ENCODE measurements around the gene RBM18. TPM values are rescaled to one million over a fixed set of nuclear protein-coding genes. Genes with fewer than 3 reads are reported as not detected.

RBM18 gene
- total and polyA plus RNA-seq, 2 donors (not counting 1 experiment from before 2014, with no cell fraction given), result 9.7 to 12.4 TPM

GRCh38 chr9:122225312-122226141, 39.1 kb downstream of the RBM18 start:
- Histone ChIP-seq H3K36me3 (replicated peaks in 1 of 2; ENCODE audit: control extremely low read depth in 1 of 2, control insufficient read depth in 1 of 2, extremely low read depth in 1 of 2, insufficient read depth in 2 of 2, low read length in 1 of 2) (no peaks in the 10 kb centered on the region), H3K27ac (ENCODE audit: low read length in 2 of 2) (no peak overlapping the region), H4K20me1 (ENCODE audit: control insufficient read depth, insufficient read depth, low read length, poor library complexity, severe bottlenecking) (no peaks in the 10 kb centered on the region), H3K79me2 (ENCODE audit: control insufficient read depth, insufficient read depth, low read length) (no peaks in the 10 kb centered on the region), H3K9me3 (ENCODE audit: control extremely low read depth in 1 of 3, control insufficient read depth in 2 of 3, insufficient read depth in 1 of 3, low read length in 2 of 3) (peaks cover 0 to 21% (median 0%) of the 10 kb centered on the region in 3 donors), H3K4me2 (replicated peaks; ENCODE audit: low read depth, low read length, poor library complexity, severe bottlenecking) (no peak overlapping the region), H3K4me1 (ENCODE audit: control insufficient read depth in 2 of 2, insufficient read depth in 2 of 2, low read length in 2 of 2) (peaks cover 14 to 23% of the 10 kb centered on the region in 2 donors), H2AFZ (ENCODE audit: insufficient read depth, low read depth, low read length, poor library complexity, severe bottlenecking) (no peak overlapping the region), H3K9ac (ENCODE audit: low read length) (no peak overlapping the region), H3K27me3 (replicated peaks in 1 of 4; ENCODE audit: control extremely low read depth in 1 of 4, control insufficient read depth in 3 of 4, insufficient read depth in 4 of 4, low read length in 3 of 4) (peaks cover 0 to 61% (median 34%) of the 10 kb centered on the region in 4 experiments), H3K4me3 (ENCODE audit: control extremely low read depth in 1 of 5, extremely low read depth in 1 of 5, insufficient read depth in 1 of 5, low read depth in 2 of 5, low read length in 4 of 5) (no peak overlapping the region)
- ATAC-seq (ENCODE audit: low read depth) (no peak), DNase-seq (no peak)
- H3K4me1 Mint-ChIP-seq, result peaks cover 12% of the 10 kb centered on the region
- WGBS (ENCODE audit: insufficient coverage), result 96% methylated on average over 49 of the region's 51 CpGs
- H3K27me3 Mint-ChIP-seq, result peaks cover 58% of the 10 kb centered on the region
- no peaks in the 10 kb centered on the region for H3K9me3 Mint-ChIP-seq (ENCODE audit: insufficient read depth)
- intact Hi-C loops (cut with micrococcal nuclease), result no loop called here
- H3K27ac Mint-ChIP-seq, result no peak overlapping the region
- ChIA-PET POLR2A (no interaction called here), CTCF (no interaction called here)
- no peak for TF ChIP-seq EZH2 (IDR thresholded peaks at IDR 0.05; ENCODE audit: borderline replicate concordance, insufficient read depth, low read depth, low read length, poor library complexity, severe bottlenecking)
- TF ChIP-seq CTCF (IDR thresholded peaks at IDR 0.05), result no peak
- no peak overlapping the region for H3K4me3 Mint-ChIP-seq

GRCh38 chr9:122223435-122223834, 41.2 kb downstream of the RBM18 start:
- H3K4me3 Mint-ChIP-seq, result no peak overlapping the region
- intact Hi-C loops (cut with micrococcal nuclease), result no loop called here
- no peak overlapping the region for H3K4me3 ChIP-seq (ENCODE audit: control extremely low read depth in 1 of 5, extremely low read depth in 1 of 5, insufficient read depth in 1 of 5, low read depth in 2 of 5, low read length in 4 of 5)
- no peaks in the 10 kb centered on the region for H3K79me2 ChIP-seq (ENCODE audit: control insufficient read depth, insufficient read depth, low read length)
- H3K4me1 ChIP-seq (ENCODE audit: control insufficient read depth in 2 of 2, insufficient read depth in 2 of 2, low read length in 2 of 2), result peaks cover 35% of the 10 kb centered on the region in 2 donors
- no peak for DNase-seq
- peaks cover 0 to 30% (median 0%) of the 10 kb centered on the region in 3 donors for H3K9me3 ChIP-seq (ENCODE audit: control extremely low read depth in 1 of 3, control insufficient read depth in 2 of 3, insufficient read depth in 1 of 3, low read length in 2 of 3)
- peaks cover 32% of the 10 kb centered on the region for H3K4me1 Mint-ChIP-seq
- no peaks in the 10 kb centered on the region for H3K9me3 Mint-ChIP-seq (ENCODE audit: insufficient read depth)
- 98% methylated on average over 5 of the region's 5 CpGs for WGBS (ENCODE audit: insufficient coverage)
- peaks cover 77% of the 10 kb centered on the region for H3K27me3 Mint-ChIP-seq
- peaks cover 0 to 68% (median 36%) of the 10 kb centered on the region in 4 experiments for H3K27me3 ChIP-seq (replicated peaks in 1 of 4; ENCODE audit: control extremely low read depth in 1 of 4, control insufficient read depth in 3 of 4, insufficient read depth in 4 of 4, low read length in 3 of 4)
- H3K9ac ChIP-seq (ENCODE audit: low read length), result no peak overlapping the region
- no peak overlapping the region for H3K27ac ChIP-seq (ENCODE audit: low read length in 2 of 2)
- TF ChIP-seq EZH2 (IDR thresholded peaks at IDR 0.05; ENCODE audit: borderline replicate concordance, insufficient read depth, low read depth, low read length, poor library complexity, severe bottlenecking), result no peak
- no peak for TF ChIP-seq CTCF (IDR thresholded peaks at IDR 0.05)
- no peak overlapping the region for H3K4me2 ChIP-seq (replicated peaks; ENCODE audit: low read depth, low read length, poor library complexity, severe bottlenecking)
- no peak overlapping the region for H2AFZ ChIP-seq (ENCODE audit: insufficient read depth, low read depth, low read length, poor library complexity, severe bottlenecking)
- ATAC-seq (ENCODE audit: low read depth), result no peak
- H3K36me3 ChIP-seq (replicated peaks in 1 of 2; ENCODE audit: control extremely low read depth in 1 of 2, control insufficient read depth in 1 of 2, extremely low read depth in 1 of 2, insufficient read depth in 2 of 2, low read length in 1 of 2), result no peaks in the 10 kb centered on the region
- CTCF ChIA-PET, result no interaction called here
- H3K27ac Mint-ChIP-seq, result no peak overlapping the region
- POLR2A ChIA-PET, result no interaction called here
- H4K20me1 ChIP-seq (ENCODE audit: control insufficient read depth, insufficient read depth, low read length, poor library complexity, severe bottlenecking), result no peaks in the 10 kb centered on the region
